Cerebellar nuclear complex (tissue), 1 donor: ENCODE data around the gene CPA5.
"Not testable (repeated sequence)": the region's sequence is repeated elsewhere in the genome, so short reads cannot be mapped to it uniquely, and the experiment has no call there.

Experiments
- DNase-seq, 2 experiments: peaks; one replicate each; lab custom pipeline; 2025; lab: John Stamatoyannopoulos, UW

Gene CPA5

GRCh38 chr7:130359276-130359857, 14.8 kb downstream of the CPA5 start:
- no peak for DNase-seq

GRCh38 chr7:130360518-130360917, 15.9 kb downstream of the CPA5 start:
- no peak for DNase-seq

- DNase-seq: no peak
Measured at GRCh38 chr7:130361681-130362080, 17.1 kb downstream of the CPA5 start.

GRCh38 chr7:130362251-130362816, 17.7 kb downstream of the CPA5 start:
- DNase-seq: no peak

GRCh38 chr7:130363026-130363847, 18.6 kb downstream of the CPA5 start:
- DNase-seq: no peak

- no peak for DNase-seq
Measured at GRCh38 chr7:130364451-130364850, 19.8 kb downstream of the CPA5 start.

- no peak for DNase-seq
Measured at GRCh38 chr7:130365088-130365487, 20.5 kb downstream of the CPA5 start.

GRCh38 chr7:130365511-130366441, 21.2 kb downstream of the CPA5 start:
- DNase-seq: peak in 1 of 2 experiments; percentile 2

- DNase-seq: no peak
Measured at GRCh38 chr7:130366564-130366963, 21.9 kb downstream of the CPA5 start.

- no peak for DNase-seq
Measured at GRCh38 chr7:130367088-130367755, 22.6 kb downstream of the CPA5 start.

GRCh38 chr7:130367836-130368746, 23.5 kb downstream of the CPA5 start:
- no peak for DNase-seq

GRCh38 chr7:130369110-130369711, 24.6 kb downstream of the CPA5 start:
- DNase-seq: no peak

GRCh38 chr7:130369831-130370550, 25.4 kb downstream of the CPA5 start:
- no peak for DNase-seq

GRCh38 chr7:130371046-130371445, 26.4 kb downstream of the CPA5 start:
- DNase-seq: no peak

GRCh38 chr7:130372402-130373165, 28.0 kb downstream of the CPA5 start:
- no peak for DNase-seq

- DNase-seq: no peak
Measured at GRCh38 chr7:130374507-130374906, 29.9 kb downstream of the CPA5 start.

GRCh38 chr7:130376461-130376860, 31.8 kb downstream of the CPA5 start:
- not testable (repeated sequence) for DNase-seq

- DNase-seq: no peak
Measured at GRCh38 chr7:130377178-130377577, 32.6 kb downstream of the CPA5 start.

- DNase-seq: no peak
Measured at GRCh38 chr7:130379019-130379418, 34.4 kb downstream of the CPA5 start.
